HG02938 (cell line): ENCODE data around the gene LFNG.

Experiments
- ATAC-seq: cut with Tn5 transposase; IDR thresholded peaks from one replicate; pipeline ENCODE4 v1.9.1; 2021; ENCODE audit warnings: mild to moderate bottlenecking, moderate library complexity; ENCODE audit not compliant: unreplicated experiment

LFNG gene

GRCh38 chr7:2502647-2502966, 17.0 kb upstream of the LFNG start:
- no peak for ATAC-seq

- ATAC-seq: no peak
These were observed 16.3 kb upstream of the LFNG start for GRCh38 chr7:2503056-2503941.

GRCh38 chr7:2504128-2504888, 15.3 kb upstream of the LFNG start:
- no peak for ATAC-seq

- ATAC-seq: no peak
These were observed 14.6 kb upstream of the LFNG start for GRCh38 chr7:2504889-2505375.

- ATAC-seq: no peak
These were observed 14.2 kb upstream of the LFNG start for GRCh38 chr7:2505401-2505800.

GRCh38 chr7:2507208-2507916, 12.2 kb upstream of the LFNG start:
- no peak for ATAC-seq

GRCh38 chr7:2507917-2508306, 11.7 kb upstream of the LFNG start:
- ATAC-seq: no peak

- ATAC-seq: peak; percentile 57
These were observed 11.0 kb upstream of the LFNG start for GRCh38 chr7:2508327-2509215.

- ATAC-seq: no peak
These were observed 10.2 kb upstream of the LFNG start for GRCh38 chr7:2509298-2509906.

GRCh38 chr7:2510130-2510776, 9.3 kb upstream of the LFNG start:
- ATAC-seq: no peak

GRCh38 chr7:2510909-2511768, 8.4 kb upstream of the LFNG start:
- ATAC-seq: no peak

- no peak for ATAC-seq
These were observed 7.8 kb upstream of the LFNG start for GRCh38 chr7:2511769-2512168.

GRCh38 chr7:2512179-2512661, 7.4 kb upstream of the LFNG start:
- ATAC-seq: no peak

GRCh38 chr7:2512713-2513112, 6.9 kb upstream of the LFNG start:
- ATAC-seq: no peak

GRCh38 chr7:2513702-2514101, 5.9 kb upstream of the LFNG start:
- no peak for ATAC-seq

GRCh38 chr7:2514473-2515423, 4.8 kb upstream of the LFNG start:
- no peak for ATAC-seq

- ATAC-seq: no peak
These were observed 4.0 kb upstream of the LFNG start for GRCh38 chr7:2515424-2516193.
